Stimulated activated CD8-positive, alpha-beta memory T cell treated with anti-CD3 and anti-CD28 coated beads, Interleukin-12 subunit alpha, Interleukin-12 subunit beta, amount 100 ng/mL, for 4 hours (primary cell): ENCODE data around the gene FBN3.

Experiments
- DNase-seq: peaks from one replicate; pipeline ENCODE4 v3.0.0-alpha.2; 2020; ENCODE audit warnings: low read depth

The FBN3 gene

GRCh38 chr19:8020681-8021080 is 128.7 kb downstream of the FBN3 start:
- no peak for DNase-seq

- no peak for DNase-seq
These were observed 131.6 kb downstream of the FBN3 start for GRCh38 chr19:8017808-8018207.
